ENCODE results near the gene MBTPS2.
"Not testable (repeated sequence)": the region's sequence is repeated elsewhere in the genome, so short reads cannot be mapped to it uniquely, and the experiment has no call there.

DNA sequence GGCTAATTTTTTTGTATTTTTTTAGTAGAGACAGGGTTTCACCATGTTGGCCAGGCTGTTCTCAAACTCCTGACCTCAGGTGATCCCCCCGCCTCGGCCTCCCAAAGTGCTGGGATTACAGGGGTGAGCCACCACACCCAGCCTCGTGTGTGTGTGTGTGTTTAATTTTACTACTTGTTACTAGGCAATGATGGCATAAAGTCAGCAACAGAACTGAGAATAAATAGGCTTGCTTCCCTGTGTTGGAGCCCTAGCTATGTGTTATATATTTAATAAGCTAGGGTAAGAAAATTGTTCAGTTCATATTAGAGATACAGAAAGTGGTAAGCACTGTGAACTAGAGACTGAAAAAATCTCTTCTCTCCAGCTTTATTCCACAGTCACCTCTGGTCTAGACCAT is 34.8 kb downstream of the MBTPS2 start:
- not testable (repeated sequence) for TF ChIP-seq CTCF (conservative IDR thresholded peaks at IDR 0.05; ENCODE audit: low read length); EZH2phosphoT487 (IDR thresholded peaks at IDR 0.05; ENCODE audit: borderline replicate concordance, low read depth, low read length)

Data from OCI-LY7 (cell line).